Measurements from ENCODE around the gene CKLF.

- TF ChIP-seq EP300 (IDR thresholded peaks at IDR 0.05), result no peak
- TF ChIP-seq CTCF (IDR thresholded peaks at IDR 0.05), result no peak
- no peak for TF ChIP-seq POLR2A (IDR thresholded peaks at IDR 0.05)
Measured at GRCh38 chr16:66547101-66547989, 5.0 kb upstream of the CKLF start.
